Naive thymus-derived CD4-positive, alpha-beta T cell (primary cell): ENCODE measurements around the gene PAEP. TPM values are rescaled to one million over a fixed set of nuclear protein-coding genes. Genes with fewer than 3 reads are reported as not detected.
"Not testable (repeated sequence)": the region's sequence is repeated elsewhere in the genome, so short reads cannot be mapped to it uniquely, and the experiment has no call there.

Experiments
- ATAC-seq: fragments of 150-1000 bp; cut with Tn5 transposase; 2 replicates; pipeline ENCODE4 v1.10.0; 2021; ENCODE audit warnings: mild to moderate bottlenecking, moderate library complexity
- CTCF ChIA-PET: fragments of 350-600 bp; sonication (Branson Sonifier 250); formaldehyde crosslinking; loops from one replicate; lab custom pipeline; 2021; ENCODE audit warnings: antibody characterized with exemption; lab: Charles Lee
- POLR2A ChIA-PET: fragments of 350-600 bp; sonication (Branson Sonifier 250); formaldehyde crosslinking; loops from one replicate; lab custom pipeline; 2021; ENCODE audit warnings: antibody characterized with exemption, inconsistent platforms; lab: Charles Lee
- DNase-seq, 9 donors: peaks; one replicate each; pipeline versions ENCODE4 v3.0.0 to v3.0.0-alpha.2; 2020 to 2022; ENCODE audit warnings: mixed read lengths in 1 of 9
- H3K27ac ChIP-seq: one replicate; pipeline ENCODE4 v1.7.0; 2013; ENCODE audit warnings: mild to moderate bottlenecking, low read depth, low read length, moderate library complexity
- H3K27me3 ChIP-seq, 2 donors: one replicate each; pipeline ENCODE4 v1.7.0; 2013; ENCODE audit warnings: low read length in 2 of 2, mild to moderate bottlenecking in 2 of 2, moderate library complexity in 2 of 2; ENCODE audit not compliant: control insufficient read depth in 2 of 2, insufficient read depth in 2 of 2
- H3K36me3 ChIP-seq, 3 experiments: 1 replicate in 2 of 3; 2 replicates in 1 of 3; pipeline ENCODE4 v1.7.0; 2013; ENCODE audit warnings: low read length in 3 of 3, mild to moderate bottlenecking in 3 of 3, moderate library complexity in 1 of 3; ENCODE audit not compliant: insufficient read depth in 3 of 3, control insufficient read depth in 2 of 3
- H3K4me1 ChIP-seq, 2 donors: one replicate each; pipeline ENCODE4 v1.7.0; 2013; ENCODE audit warnings: low read length in 2 of 2, mild to moderate bottlenecking in 2 of 2, moderate library complexity in 1 of 2; ENCODE audit not compliant: control insufficient read depth in 2 of 2, insufficient read depth in 2 of 2
- H3K4me3 ChIP-seq: 2 replicates; pipeline ENCODE4 v1.7.0; 2013; ENCODE audit warnings: mild to moderate bottlenecking, low read length
- H3K9me3 ChIP-seq, 3 experiments: 1 replicate in 2 of 3; 2 replicates in 1 of 3; pipeline ENCODE4 v1.7.0; 2013; ENCODE audit warnings: low read length in 3 of 3; ENCODE audit not compliant: control insufficient read depth in 2 of 3
- H3K27ac Mint-ChIP-seq, 9 donors: one replicate each; pipeline ENCODE4 v1.8.0; 2020 to 2022; ENCODE audit warnings: mixed read lengths in 9 of 9, mild to moderate bottlenecking in 8 of 9, moderate library complexity in 5 of 9, inconsistent platforms in 2 of 9
- H3K27me3 Mint-ChIP-seq, 5 donors: one replicate each; pipeline ENCODE4 v1.8.0; 2021 to 2022; ENCODE audit warnings: mixed read lengths in 5 of 5, mild to moderate bottlenecking in 1 of 5
- H3K36me3 Mint-ChIP-seq, 5 donors: one replicate each; pipeline ENCODE4 v1.8.0; 2020 to 2022; ENCODE audit warnings: mixed read lengths in 5 of 5, mild to moderate bottlenecking in 3 of 5, inconsistent platforms in 1 of 5
- H3K4me1 Mint-ChIP-seq, 7 donors: one replicate each; pipeline ENCODE4 v1.8.0; 2020 to 2022; ENCODE audit warnings: mixed read lengths in 7 of 7, mild to moderate bottlenecking in 3 of 7, inconsistent platforms in 1 of 7
- H3K4me3 Mint-ChIP-seq, 10 donors: one replicate each; pipeline ENCODE4 v1.8.0; 2020 to 2022; ENCODE audit warnings: mild to moderate bottlenecking in 10 of 10, mixed read lengths in 10 of 10, moderate library complexity in 6 of 10, inconsistent platforms in 2 of 10
- H3K9me3 Mint-ChIP-seq, 11 donors: one replicate each; pipeline ENCODE4 v1.8.0; 2020 to 2022; ENCODE audit warnings: mixed read lengths in 11 of 11, mild to moderate bottlenecking in 4 of 11, inconsistent platforms in 1 of 11, moderate library complexity in 1 of 11
- intact Hi-C, 2 donors: fragments of 100-400 bp; cut with micrococcal nuclease; formaldehyde crosslinking; loops; one replicate each; pipeline ENCODE4 v1.15.1; 2023
- polyA plus RNA-seq, 2 donors: library from polyadenylated mRNA; unstranded; fragments of 300-500 nt; fragmentation: Illumina TruSeq; gene quantifications; one replicate each; pipeline ENCODE4 v1.2.3, GENCODE V29; 2021
- total RNA-seq, 6 experiments: library from RNA in 5 of 6; stranded (reverse) in 5 of 6; gene quantifications; 1 replicate in 5 of 6; 2 replicates in 1 of 6; pipeline ENCODE4 v1.2.3 and lab custom pipeline; 2021 to 2026

PAEP gene
- total RNA-seq (not detected), polyA plus RNA-seq (not detected), total RNA-seq (lab: John Stamatoyannopoulos, UW) (not detected)

DNA sequence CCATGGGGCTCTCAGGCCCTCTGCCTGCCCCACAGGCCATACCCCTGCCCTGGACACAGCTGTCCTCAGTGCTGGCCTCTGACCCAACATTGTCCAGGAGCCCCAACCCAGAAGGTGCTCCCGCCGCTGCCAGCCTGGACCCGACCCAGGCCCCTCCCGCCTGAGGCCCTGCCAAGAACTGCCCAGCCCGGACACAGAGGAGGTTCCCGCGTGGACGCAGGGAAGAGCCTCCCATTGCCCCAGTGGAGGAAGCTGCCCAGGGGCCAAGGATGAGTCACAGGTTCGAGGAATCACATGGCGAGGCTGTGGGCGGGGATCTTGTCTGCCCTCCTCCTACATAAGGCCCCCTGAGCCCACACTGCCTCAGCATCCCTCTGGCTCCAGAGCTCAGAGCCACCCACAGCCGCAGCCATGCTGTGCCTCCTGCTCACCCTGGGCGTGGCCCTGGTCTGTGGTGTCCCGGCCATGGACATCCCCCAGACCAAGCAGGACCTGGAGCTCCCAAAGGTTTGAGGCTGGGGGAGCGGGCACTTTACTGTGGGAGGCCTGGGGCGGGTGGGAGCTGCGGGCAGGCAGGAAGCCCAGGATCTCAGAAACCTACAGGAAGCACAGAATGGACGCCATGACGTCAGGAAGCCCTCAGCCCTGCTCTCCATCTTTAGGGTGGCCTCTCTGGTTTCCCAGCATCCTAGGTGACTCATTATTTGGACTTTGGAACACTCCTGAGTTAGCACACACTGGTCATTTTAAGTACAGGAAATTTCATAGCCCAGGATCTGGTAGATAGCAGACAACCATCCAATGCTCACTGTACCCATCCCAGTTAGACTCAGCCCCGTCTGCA, at the start of gene PAEP:
TSS of gene PAEP (plus strand) at position 366 of the 844 bp plus-strand sequence.
- Histone ChIP-seq H3K9me3 (no peaks in the 10 kb centered on the region), H3K4me3 (no peak within 1 kb of the TSS), H3K4me1 (no peaks in the 10 kb centered on the region), H3K27me3 (no peaks in the 10 kb centered on the region), H3K36me3 (no peaks in the 10 kb centered on the region), H3K27ac (no peak within 1 kb of the TSS)
- Mint-ChIP-seq H3K36me3 (no peaks in the 10 kb centered on the region), H3K4me1 (no peaks in the 10 kb centered on the region), H3K9me3 (peaks cover 0 to 2% (median 0%) of the 10 kb centered on the region in 11 donors), H3K4me3 (no peak within 1 kb of the TSS), H3K27me3 (peaks cover 0 to 35% (median 11%) of the 10 kb centered on the region in 5 donors), H3K27ac (no peak within 1 kb of the TSS)
- ChIA-PET POLR2A (no interaction called here), CTCF (no interaction called here)
- ATAC-seq (no peak), DNase-seq (no peak)
- intact Hi-C loops: no loop called here

DNA sequence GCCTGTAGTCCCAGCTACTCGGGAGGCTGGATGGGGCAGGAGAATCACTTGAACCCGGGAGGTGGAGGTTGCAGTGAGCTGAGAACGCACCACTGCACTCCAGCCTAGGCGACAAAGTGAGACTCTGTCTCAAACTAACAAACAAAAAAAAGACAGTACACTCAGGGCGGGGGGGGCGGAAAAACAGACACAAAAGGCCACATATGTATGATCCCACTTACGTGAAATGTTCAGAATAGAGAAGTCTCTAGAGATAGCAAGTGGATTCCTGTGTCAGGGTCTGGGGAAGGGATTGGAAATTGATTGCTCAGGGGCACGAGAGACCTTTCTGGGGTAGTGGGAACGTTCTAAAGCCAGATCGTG, 49.3 kb upstream of the PAEP start:
- no peak overlapping the region for H3K27ac Mint-ChIP-seq
- POLR2A ChIA-PET: no interaction called here

DNA sequence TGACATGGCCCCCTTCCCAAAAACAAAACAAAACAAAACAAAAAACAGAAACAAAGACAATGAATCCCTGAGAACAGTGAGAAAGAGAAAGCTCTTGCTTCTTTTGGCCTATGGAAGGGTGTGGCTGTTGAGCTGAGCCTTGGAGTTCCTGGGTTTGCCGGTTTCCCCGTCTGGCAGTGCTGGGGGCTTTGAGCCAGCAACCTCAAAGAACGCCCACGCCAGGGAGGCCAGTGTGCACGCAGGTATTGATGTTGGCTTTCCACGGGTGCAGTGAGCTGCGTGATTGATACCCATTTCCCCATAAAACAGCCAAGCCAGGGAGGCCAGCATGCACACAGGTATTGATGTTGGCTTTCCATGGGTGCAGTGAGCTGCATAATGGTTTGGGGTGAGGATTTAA, 48.7 kb upstream of the PAEP start:
- peaks cover 3 to 25% (median 11%) of the 10 kb centered on the region in 11 donors for H3K9me3 Mint-ChIP-seq
- Histone ChIP-seq H3K36me3 (no peaks in the 10 kb centered on the region), H3K27ac (no peak overlapping the region), H3K4me1 (no peaks in the 10 kb centered on the region), H3K27me3 (no peaks in the 10 kb centered on the region), H3K4me3 (no peak overlapping the region), H3K9me3 (peaks cover 0 to 11% (median 0%) of the 10 kb centered on the region in 3 experiments)
- H3K27me3 Mint-ChIP-seq: peaks cover 0 to 7% (median 2%) of the 10 kb centered on the region in 5 donors
- no peak for DNase-seq
- H3K27ac Mint-ChIP-seq: no peak overlapping the region
- ChIA-PET POLR2A (no interaction called here), CTCF (no interaction called here)
- no peak for ATAC-seq
- peaks cover 0 to 9% (median 6%) of the 10 kb centered on the region in 5 donors for H3K36me3 Mint-ChIP-seq
- H3K4me3 Mint-ChIP-seq: no peak overlapping the region
- H3K4me1 Mint-ChIP-seq: peaks cover 0 to 20% (median 0%) of the 10 kb centered on the region in 7 donors
- intact Hi-C loops: no loop called here

More for the DNA sequence above, 49.3 kb upstream of the PAEP start:
- peaks cover 0 to 20% (median 0%) of the 10 kb centered on the region in 7 donors for H3K4me1 Mint-ChIP-seq
- Histone ChIP-seq H3K9me3 (peaks cover 0 to 12% (median 0%) of the 10 kb centered on the region in 3 experiments), H3K4me3 (no peak overlapping the region), H3K4me1 (no peaks in the 10 kb centered on the region), H3K27ac (no peak overlapping the region), H3K36me3 (no peaks in the 10 kb centered on the region), H3K27me3 (no peaks in the 10 kb centered on the region)
- peaks cover 5 to 28% (median 11%) of the 10 kb centered on the region in 11 donors for H3K9me3 Mint-ChIP-seq
- no peak overlapping the region for H3K4me3 Mint-ChIP-seq
- no peak for ATAC-seq
- peaks cover 0 to 9% (median 6%) of the 10 kb centered on the region in 5 donors for H3K36me3 Mint-ChIP-seq
- no peak for DNase-seq
- peaks cover 0 to 6% (median 0%) of the 10 kb centered on the region in 5 donors for H3K27me3 Mint-ChIP-seq
- CTCF ChIA-PET: no interaction called here
- intact Hi-C loops: no loop called here

DNA sequence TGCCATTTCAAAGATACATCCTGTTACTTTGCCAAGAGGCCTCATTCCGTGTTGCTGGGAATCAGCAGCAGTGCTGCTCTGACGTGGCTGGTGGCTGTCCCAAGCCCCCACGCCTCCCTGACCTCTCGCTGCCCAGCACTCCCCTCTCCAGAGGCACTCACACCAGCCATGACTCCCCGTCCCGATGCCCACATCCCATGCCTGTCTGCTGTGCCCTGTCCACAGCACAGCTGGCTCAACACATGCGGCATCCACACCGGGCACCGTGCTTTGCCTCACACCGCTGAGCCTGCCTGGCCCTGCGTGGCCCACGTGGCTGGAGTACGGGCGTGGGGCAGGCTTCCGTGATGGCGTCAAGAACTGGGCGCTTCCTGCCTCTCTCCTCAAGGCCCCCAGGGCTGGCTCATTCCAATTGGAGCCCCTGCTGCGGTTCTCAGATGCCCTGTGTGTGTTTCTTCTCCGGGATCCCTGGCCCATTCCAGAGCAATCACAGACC, 48.2 kb upstream of the PAEP start:
- Histone ChIP-seq H3K36me3 (no peaks in the 10 kb centered on the region), H3K27ac (no peak overlapping the region), H3K4me1 (no peaks in the 10 kb centered on the region), H3K27me3 (no peaks in the 10 kb centered on the region), H3K9me3 (peaks cover 0 to 6% (median 0%) of the 10 kb centered on the region in 3 experiments), H3K4me3 (no peak overlapping the region)
- H3K27ac Mint-ChIP-seq: peak overlapping the region in 1 of 9 donors; percentile 60
- ATAC-seq (no peak), DNase-seq (no peak)
- ChIA-PET CTCF (no interaction called here), POLR2A (no interaction called here)
- H3K4me3 Mint-ChIP-seq: no peak overlapping the region
- intact Hi-C loops: no loop called here
- H3K27me3 Mint-ChIP-seq: peaks cover 0 to 8% (median 5%) of the 10 kb centered on the region in 5 donors
- peaks cover 0 to 9% (median 6%) of the 10 kb centered on the region in 5 donors for H3K36me3 Mint-ChIP-seq
- H3K4me1 Mint-ChIP-seq: peaks cover 0 to 20% (median 0%) of the 10 kb centered on the region in 7 donors
- peaks cover 0 to 20% (median 10%) of the 10 kb centered on the region in 11 donors for H3K9me3 Mint-ChIP-seq

DNA sequence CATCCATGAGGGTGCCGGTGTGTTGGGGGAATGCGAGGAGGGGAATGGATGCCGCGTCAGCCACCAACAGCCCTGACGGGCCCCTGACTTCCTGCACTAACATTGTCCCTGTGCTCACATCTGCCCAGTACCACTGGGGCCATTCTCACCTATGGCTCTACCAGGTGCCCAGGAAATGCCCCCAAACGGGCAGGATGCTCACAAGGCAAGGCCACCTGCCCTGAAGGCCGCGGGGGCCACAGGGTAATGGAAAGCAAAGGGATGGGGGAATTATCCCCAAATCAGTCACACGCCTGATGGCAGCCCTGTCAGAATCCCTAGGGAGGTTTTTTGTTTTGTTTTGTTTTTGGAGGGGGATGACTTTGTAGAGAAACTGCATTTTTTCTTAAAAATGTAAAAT, 47.6 kb upstream of the PAEP start:
- CTCF ChIA-PET, H3K27ac ChIP-seq, POLR2A ChIA-PET, H3K4me1 ChIP-seq, H3K4me3 ChIP-seq, H3K9me3 ChIP-seq, H3K36me3 ChIP-seq, H3K27ac Mint-ChIP-seq, ATAC-seq, H3K4me3 Mint-ChIP-seq, DNase-seq, H3K27me3 Mint-ChIP-seq, intact Hi-C loops, H3K36me3 Mint-ChIP-seq, H3K27me3 ChIP-seq: not testable (repeated sequence)
- Mint-ChIP-seq H3K9me3 (peaks cover 0 to 15% (median 7%) of the 10 kb centered on the region in 11 donors), H3K4me1 (peaks cover 0 to 20% (median 0%) of the 10 kb centered on the region in 7 donors)

DNA sequence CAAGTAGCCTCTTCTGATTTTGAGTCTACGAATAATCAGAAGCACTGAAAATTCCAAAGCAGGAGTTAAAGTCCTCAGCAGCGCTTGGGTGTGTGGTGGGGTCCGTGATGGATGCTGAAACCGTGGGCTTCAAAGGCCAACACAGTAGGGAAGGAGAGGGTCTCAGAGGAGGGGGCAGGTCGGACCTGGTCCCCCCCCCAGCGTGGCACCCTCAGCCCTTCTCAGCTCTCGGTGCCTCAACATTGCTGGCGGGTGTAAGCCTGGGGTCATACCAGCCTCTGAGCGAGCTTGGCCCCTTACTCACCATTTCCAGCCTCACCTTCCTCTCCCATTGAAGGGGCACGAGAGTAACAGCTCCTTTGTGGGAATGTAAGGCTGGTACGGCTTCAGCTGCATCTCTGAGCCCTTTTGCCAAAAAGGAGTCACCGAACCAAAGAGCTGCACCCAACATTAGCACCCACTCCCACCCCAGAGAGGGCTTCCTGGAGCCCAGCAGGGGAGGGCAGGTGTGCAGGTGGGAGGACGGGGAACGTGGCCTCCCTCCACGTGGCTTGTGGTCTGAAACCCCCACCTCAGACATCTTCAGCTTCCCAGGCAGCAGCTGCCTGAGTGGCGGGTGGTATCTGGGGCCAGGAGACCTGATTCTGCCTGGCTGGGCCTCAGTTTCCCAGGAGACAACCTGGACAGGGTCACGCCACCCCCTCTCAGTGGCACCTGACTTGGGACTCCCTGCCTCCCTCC, 47.0 kb upstream of the PAEP start:
- ChIA-PET POLR2A (no interaction called here), CTCF (no interaction called here)
- no peaks in the 10 kb centered on the region for H3K36me3 Mint-ChIP-seq
- Histone ChIP-seq H3K9me3 (no peaks in the 10 kb centered on the region), H3K4me1 (no peaks in the 10 kb centered on the region), H3K36me3 (no peaks in the 10 kb centered on the region), H3K4me3 (no peak overlapping the region), H3K27me3 (no peaks in the 10 kb centered on the region), H3K27ac (no peak overlapping the region)
- H3K27me3 Mint-ChIP-seq: peaks cover 0 to 13% (median 6%) of the 10 kb centered on the region in 5 donors
- no peak overlapping the region for H3K27ac Mint-ChIP-seq
- ATAC-seq (no peak), DNase-seq (no peak)
- no peak overlapping the region for H3K4me3 Mint-ChIP-seq
- H3K4me1 Mint-ChIP-seq: peaks cover 0 to 20% (median 0%) of the 10 kb centered on the region in 7 donors
- H3K9me3 Mint-ChIP-seq: peaks cover 0 to 9% (median 1%) of the 10 kb centered on the region in 11 donors
- intact Hi-C loops: no loop called here
